A549 (cell line): ENCODE measurements around the gene LAT. TPM values are rescaled to one million over a fixed set of nuclear protein-coding genes. Genes with fewer than 3 reads are reported as not detected.

ENCODE experiments used
- ATAC-seq, 2 experiments: fragments of 200-7000 bp in 1 of 2; fragments of >200 bp in 1 of 2; cut with Nextera tagmentation in 1 of 2; cut with Tn5 transposase in 1 of 2; 3 replicates each; pipeline versions ENCODE4 v1.8.0 to v1.9.1; 2018 to 2020; ENCODE audit warnings: mild to moderate bottlenecking in 1 of 2, moderate library complexity in 1 of 2
- CTCF ChIA-PET: fragments of 300-600 bp; sonication (Branson Sonifier 250); formaldehyde crosslinking; extraction: SDS; loops from one replicate; lab custom pipeline; 2021; ENCODE audit warnings: antibody characterized with exemption, inconsistent platforms; lab: Yijun Ruan, JAX
- POLR2A ChIA-PET: fragments of 350-600 bp; formaldehyde crosslinking; extraction: SDS; loops from one replicate; lab custom pipeline; 2021; ENCODE audit warnings: antibody characterized with exemption, inconsistent platforms; lab: Yijun Ruan, JAX
- DNase-seq, 2 experiments: peaks; one replicate each; pipeline versions ENCODE4 v3.0.0 to v3.0.0-alpha.2; 2011 to 2016; ENCODE audit warnings: low read depth in 1 of 2, low spot score in 1 of 2
- FAIRE-seq: peaks from 2 replicates; lab custom pipeline; 2011; peaks lifted over from hg19 to GRCh38; lab: Jason Lieb, UNC
- H3K27ac ChIP-seq, 2 experiments: fragments of >200 bp; sonication (Bioruptor Twin); formaldehyde crosslinking; 3 replicates each; pipeline ENCODE4 v1.5.1; 2016 to 2017
- H3K4me1 ChIP-seq: fragments of >200 bp; sonication (Bioruptor Twin); formaldehyde crosslinking; 3 replicates; pipeline ENCODE4 v1.6.1; 2016
- H3K4me2 ChIP-seq: fragments of >200 bp; sonication (Bioruptor Twin); formaldehyde crosslinking; 3 replicates; pipeline ENCODE4 v1.6.1; 2016
- H3K4me3 ChIP-seq: fragments of >200 bp; sonication (Bioruptor Twin); formaldehyde crosslinking; 3 replicates; pipeline ENCODE4 v1.5.1; 2016
- H3K9me3 ChIP-seq: fragments of >200 bp; sonication (Bioruptor Twin); formaldehyde crosslinking; 3 replicates; pipeline ENCODE4 v1.6.1; 2016
- EHMT2 ChIP-seq: fragments of 200-600 bp; sonication (generic); IDR thresholded peaks from 2 replicates; pipeline ENCODE4 v1.6.1; 2016; ENCODE audit warnings: antibody characterized with exemption, low read depth, mild to moderate bottlenecking, moderate library complexity
- FOSL2 ChIP-seq, 2 experiments: fragments of 450-650 bp in 1 of 2; fragments of >200 bp in 1 of 2; sonication (Bioruptor Twin) in 1 of 2; formaldehyde crosslinking; IDR thresholded peaks; 2 replicates each; pipeline versions ENCODE4 v1.5.0 to v1.6.1; 2016 to 2020; ENCODE audit warnings: mild to moderate bottlenecking in 1 of 2, moderate library complexity in 1 of 2
- FOXS1 ChIP-seq: fragments of 250-450 bp; sonication (Bioruptor Pico); IDR thresholded peaks from 2 replicates; pipeline ENCODE4 v1.5.0; 2020; ENCODE audit warnings: mild to moderate bottlenecking, moderate library complexity
- HOXA7 ChIP-seq: fragments of 250-450 bp; sonication (Bioruptor Pico); IDR thresholded peaks from 2 replicates; pipeline ENCODE4 v1.5.0; 2020; ENCODE audit warnings: mild to moderate bottlenecking, moderate library complexity
- HOXB5 ChIP-seq: fragments of 250-450 bp; sonication (Bioruptor Pico); IDR thresholded peaks from 2 replicates; pipeline ENCODE4 v1.5.0; 2020; ENCODE audit warnings: mild to moderate bottlenecking, moderate library complexity
- JUN ChIP-seq, 2 experiments: fragments of >200 bp; sonication (Bioruptor Twin); formaldehyde crosslinking; IDR thresholded peaks; 2 replicates in 1 of 2; 3 replicates in 1 of 2; pipeline ENCODE4 v1.6.1; 2016 to 2017
- JUNB ChIP-seq: fragments of >200 bp; sonication (Bioruptor Twin); formaldehyde crosslinking; IDR thresholded peaks from 2 replicates; pipeline ENCODE4 v1.6.1; 2016
- KDM1A ChIP-seq: fragments of 200-600 bp; sonication (generic); IDR thresholded peaks from 2 replicates; pipeline ENCODE4 v1.6.1; 2016; ENCODE audit warnings: low read depth, mild to moderate bottlenecking
- KDM5A ChIP-seq: fragments of 200-600 bp; sonication (generic); IDR thresholded peaks from 2 replicates; pipeline ENCODE4 v1.6.1; 2016; ENCODE audit warnings: antibody characterized with exemption, mild to moderate bottlenecking
- MYC ChIP-seq: IDR thresholded peaks from 2 replicates; pipeline ENCODE4 v1.6.1; 2012; ENCODE audit warnings: mild to moderate bottlenecking, inconsistent platforms, low read length, improper control_type of control experiment, borderline replicate concordance
- NPAS2 ChIP-seq: fragments of 250-450 bp; sonication (Bioruptor Pico); IDR thresholded peaks from 2 replicates; pipeline ENCODE4 v1.8.0; 2022; ENCODE audit warnings: mild to moderate bottlenecking, moderate library complexity, borderline replicate concordance
- PHF8 ChIP-seq: fragments of 200-600 bp; sonication (generic); IDR thresholded peaks from 2 replicates; pipeline ENCODE4 v1.6.1; 2016; ENCODE audit warnings: low read depth, mild to moderate bottlenecking, antibody characterized with exemption, moderate library complexity, borderline replicate concordance
- RAD21 ChIP-seq, 2 experiments: fragments of >200 bp in 1 of 2; sonication (Bioruptor Twin) in 1 of 2; formaldehyde crosslinking in 1 of 2; IDR thresholded peaks in 1 of 2; conservative IDR thresholded peaks in 1 of 2; 2 replicates in 1 of 2; 3 replicates in 1 of 2; pipeline ENCODE4 v1.6.1; 2012 to 2018; ENCODE audit warnings: inconsistent platforms in 1 of 2
- RFX5 ChIP-seq: fragments of 450-650 bp; IDR thresholded peaks from 2 replicates; pipeline ENCODE4 v1.7.1; 2014; ENCODE audit warnings: antibody characterized with exemption, mild to moderate bottlenecking, moderate library complexity
- SREBF2 ChIP-seq: fragments of 450-650 bp; IDR thresholded peaks from 2 replicates; pipeline ENCODE4 v1.6.1; 2014; ENCODE audit warnings: mild to moderate bottlenecking, moderate library complexity
- TFCP2L1 ChIP-seq: fragments of 250-450 bp; sonication (Bioruptor Pico); IDR thresholded peaks from 2 replicates; pipeline ENCODE4 v1.5.0; 2021; ENCODE audit warnings: mild to moderate bottlenecking
- ZSCAN20 ChIP-seq: fragments of 250-450 bp; sonication (Bioruptor Pico); IDR thresholded peaks from 2 replicates; pipeline ENCODE4 v1.8.0; 2022; ENCODE audit warnings: mild to moderate bottlenecking, moderate library complexity
- WGBS: methylation state at CpG from one replicate; pipeline ENCODE4 v1.1.6; 2017; ENCODE audit errors: missing lambda C conversion rate; 5-methylcytosine and 5-hydroxymethylcytosine counted together
- polyA plus RNA-seq, 4 experiments: library from polyadenylated mRNA; depleted of rRNA in 3 of 4; stranded (reverse); fragments of >200 nt; fragmentation: RNase III in 1 of 4; extraction: RNeasy Plus Mini Kit Qiagen cat#74134 plus additional on column Dnase treatment in 1 of 4; gene quantifications; 2 replicates in 3 of 4; 3 replicates in 1 of 4; pipeline ENCODE4 v1.2.3, GENCODE V29; 2011 to 2017
- TF ChIP-seq, protein P1 (sequence below): fragments of 250-450 bp; sonication (Bioruptor Pico); IDR thresholded peaks from 2 replicates; pipeline ENCODE4 v1.5.0; 2020; ENCODE audit warnings: low read depth, mild to moderate bottlenecking, moderate library complexity
- TF ChIP-seq, protein P2 (sequence below): IDR thresholded peaks from 2 replicates; pipeline ENCODE4 v1.6.1; 2012
- TF ChIP-seq, protein P3 (sequence below): fragments of >200 bp; sonication (Bioruptor Twin); formaldehyde crosslinking; IDR thresholded peaks from 3 replicates; pipeline ENCODE4 v1.5.1; 2016
- TF ChIP-seq, protein P4 (sequence below): IDR thresholded peaks from 2 replicates; pipeline ENCODE4 v1.6.1; 2012
- TF ChIP-seq, protein P5 (sequence below): fragments of 200-600 bp; sonication (generic); IDR thresholded peaks from 2 replicates; pipeline ENCODE4 v1.6.1; 2016; ENCODE audit warnings: antibody characterized with exemption, mild to moderate bottlenecking, moderate library complexity
- TF ChIP-seq, protein P6 (sequence below): fragments of >200 bp; sonication (Bioruptor Twin); formaldehyde crosslinking; IDR thresholded peaks from 2 replicates; pipeline ENCODE4 v1.6.1; 2016

The LAT gene
- polyA plus RNA-seq, 2 of the 4 experiments (the other 2 are of a cell fraction), result 0.85 to 3.3 TPM

DNA sequence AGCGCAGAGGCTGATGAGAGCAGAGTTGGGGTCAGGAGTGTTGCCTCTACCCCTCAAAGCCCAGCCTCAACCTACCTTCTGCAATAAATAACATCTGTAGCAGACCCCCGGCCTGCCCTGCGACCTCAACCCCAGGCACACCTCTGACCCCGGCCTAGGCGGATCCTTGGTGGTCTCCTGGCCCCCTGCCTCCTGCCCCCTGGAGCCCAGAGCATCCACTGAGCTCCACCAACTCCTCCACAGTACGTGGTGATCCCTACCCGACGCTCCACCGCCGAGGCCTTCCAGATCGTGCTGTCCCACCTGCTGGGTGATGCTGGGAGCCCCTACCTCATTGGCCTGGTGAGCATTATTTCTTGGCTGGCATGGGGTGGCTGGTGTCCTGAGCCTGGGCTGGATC lies 1.9 kb upstream of the LAT start (continued):
- TF ChIP-seq, protein P1, sequence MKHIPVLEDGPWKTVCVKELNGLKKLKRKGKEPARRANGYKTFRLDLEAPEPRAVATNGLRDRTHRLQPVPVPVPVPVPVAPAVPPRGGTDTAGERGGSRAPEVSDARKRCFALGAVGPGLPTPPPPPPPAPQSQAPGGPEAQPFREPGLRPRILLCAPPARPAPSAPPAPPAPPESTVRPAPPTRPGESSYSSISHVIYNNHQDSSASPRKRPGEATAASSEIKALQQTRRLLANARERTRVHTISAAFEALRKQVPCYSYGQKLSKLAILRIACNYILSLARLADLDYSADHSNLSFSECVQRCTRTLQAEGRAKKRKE, result no peak
- TF ChIP-seq NPAS2 (CRISPR knock-in tag), result no peak
- TF ChIP-seq, all 56 proteins: peak for 0

DNA sequence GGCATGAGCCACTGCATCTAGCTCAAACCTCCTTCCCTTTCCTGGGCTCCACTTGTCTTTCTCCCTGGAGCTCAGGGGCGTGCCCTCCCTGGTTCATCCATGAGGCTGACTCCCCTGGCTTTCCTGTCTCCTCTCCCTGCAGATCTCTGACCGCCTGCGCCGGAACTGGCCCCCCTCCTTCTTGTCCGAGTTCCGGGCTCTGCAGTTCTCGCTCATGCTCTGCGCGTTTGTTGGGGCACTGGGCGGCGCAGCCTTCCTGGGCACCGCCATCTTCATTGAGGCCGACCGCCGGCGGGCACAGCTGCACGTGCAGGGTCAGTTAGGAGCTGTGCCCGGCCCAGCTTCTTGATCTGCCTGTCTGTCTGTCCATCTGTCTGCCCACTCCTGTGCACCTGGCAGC lies 1.2 kb upstream of the LAT start:
- ChIA-PET CTCF (interaction anchor here (0.6 to 1.4 kb wide), 4 partner anchors 10 to 39 kb away, joined by 3 to 4 read pairs (median 4); partner anchors contain the start of gene SPNS1), POLR2A (interaction anchor here (0.5 to 2.2 kb wide), 2 partner anchors 10 to 172 kb away, joined by 5 to 7 read pairs; no protein-coding TSS in a partner anchor)
- H3K4me1 ChIP-seq, result peaks cover 15% of the 10 kb centered on the region; the same call in 2 of the 3 replicates
- no peak for ATAC-seq
- no peak for FAIRE-seq
- no peak for DNase-seq
- H3K27ac ChIP-seq, result peak overlapping the region in 1 of 2 experiments; percentile 78; a peak in 2 of 6 replicates
- TF ChIP-seq RFX5, result no peak
- no peak for TF ChIP-seq ZSCAN20 (CRISPR knock-in tag)
- TF ChIP-seq, protein P2, sequence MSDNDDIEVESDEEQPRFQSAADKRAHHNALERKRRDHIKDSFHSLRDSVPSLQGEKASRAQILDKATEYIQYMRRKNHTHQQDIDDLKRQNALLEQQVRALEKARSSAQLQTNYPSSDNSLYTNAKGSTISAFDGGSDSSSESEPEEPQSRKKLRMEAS, result no peak
- TF ChIP-seq RAD21 (conservative IDR thresholded peaks at IDR 0.05 in 1 of 2, IDR thresholded peaks at IDR 0.05 in 1 of 2), result no peak
- no peak for TF ChIP-seq MYC
- TF ChIP-seq KDM1A, result no peak
- TF ChIP-seq EHMT2, result no peak
- TF ChIP-seq JUNB, result no peak
- TF ChIP-seq, protein P3, sequence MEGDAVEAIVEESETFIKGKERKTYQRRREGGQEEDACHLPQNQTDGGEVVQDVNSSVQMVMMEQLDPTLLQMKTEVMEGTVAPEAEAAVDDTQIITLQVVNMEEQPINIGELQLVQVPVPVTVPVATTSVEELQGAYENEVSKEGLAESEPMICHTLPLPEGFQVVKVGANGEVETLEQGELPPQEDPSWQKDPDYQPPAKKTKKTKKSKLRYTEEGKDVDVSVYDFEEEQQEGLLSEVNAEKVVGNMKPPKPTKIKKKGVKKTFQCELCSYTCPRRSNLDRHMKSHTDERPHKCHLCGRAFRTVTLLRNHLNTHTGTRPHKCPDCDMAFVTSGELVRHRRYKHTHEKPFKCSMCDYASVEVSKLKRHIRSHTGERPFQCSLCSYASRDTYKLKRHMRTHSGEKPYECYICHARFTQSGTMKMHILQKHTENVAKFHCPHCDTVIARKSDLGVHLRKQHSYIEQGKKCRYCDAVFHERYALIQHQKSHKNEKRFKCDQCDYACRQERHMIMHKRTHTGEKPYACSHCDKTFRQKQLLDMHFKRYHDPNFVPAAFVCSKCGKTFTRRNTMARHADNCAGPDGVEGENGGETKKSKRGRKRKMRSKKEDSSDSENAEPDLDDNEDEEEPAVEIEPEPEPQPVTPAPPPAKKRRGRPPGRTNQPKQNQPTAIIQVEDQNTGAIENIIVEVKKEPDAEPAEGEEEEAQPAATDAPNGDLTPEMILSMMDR, result no peak
- H3K4me2 ChIP-seq, result no peak overlapping the region
- 91% methylated on average over 14 of the region's 18 CpGs for WGBS
- H3K4me3 ChIP-seq, result no peak overlapping the region
- no peaks in the 10 kb centered on the region for H3K9me3 ChIP-seq

DNA sequence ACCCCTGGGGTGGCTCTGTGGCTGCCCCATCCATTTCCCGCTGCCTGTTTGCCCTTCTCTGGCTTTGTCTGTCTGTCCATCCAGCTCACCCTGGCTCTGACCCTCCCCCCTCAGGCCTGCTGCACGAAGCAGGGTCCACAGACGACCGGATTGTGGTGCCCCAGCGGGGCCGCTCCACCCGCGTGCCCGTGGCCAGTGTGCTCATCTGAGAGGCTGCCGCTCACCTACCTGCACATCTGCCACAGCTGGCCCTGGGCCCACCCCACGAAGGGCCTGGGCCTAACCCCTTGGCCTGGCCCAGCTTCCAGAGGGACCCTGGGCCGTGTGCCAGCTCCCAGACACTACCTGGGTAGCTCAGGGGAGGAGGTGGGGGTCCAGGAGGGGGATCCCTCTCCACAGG lies 761 bp upstream of the LAT start:
- peak overlapping the region; percentile 36; the same call in 2 of the 3 replicates for H3K4me2 ChIP-seq
- no peak; a peak in 2 of 6 replicates for ATAC-seq
- H3K4me3 ChIP-seq, result no peak overlapping the region
- CTCF ChIA-PET, result interaction anchor here (0.8 to 3.7 kb wide), 4 partner anchors 10 to 15 kb away, joined by 3 to 15 read pairs (median 4); partner anchors contain the start of gene SPNS1
- H3K27ac ChIP-seq, result peak overlapping the region; percentile 38 to 78; a peak in 4 of 6 replicates
- no peaks in the 10 kb centered on the region for H3K9me3 ChIP-seq
- no peak for FAIRE-seq
- DNase-seq, result no peak
- POLR2A ChIA-PET, result interaction anchor here (2.2 kb wide), 1 partner anchor 10 kb away, joined by 5 read pairs; no protein-coding TSS in a partner anchor
- WGBS, result 76% methylated on average over 9 of the region's 12 CpGs
- peaks cover 15% of the 10 kb centered on the region; the same call in 2 of the 3 replicates for H3K4me1 ChIP-seq
- TF ChIP-seq KDM1A (no peak), HOXA7 (no peak), RAD21 (conservative IDR thresholded peaks at IDR 0.05 in 1 of 2, IDR thresholded peaks at IDR 0.05 in 1 of 2) (no peak), SREBF2 (no peak), FOXS1 (CRISPR knock-in tag) (no peak), HOXB5 (CRISPR knock-in tag) (no peak), KDM5A (no peak), JUN (IDR thresholded peaks at IDR 0.05) (no peak), TFCP2L1 (CRISPR knock-in tag) (no peak), PHF8 (no peak), FOSL2 (IDR thresholded peaks at IDR 0.05) (no peak), FOSL2 (CRISPR knock-in tag; IDR thresholded peaks at IDR 0.05) (no peak)
- TF ChIP-seq, protein P4, sequence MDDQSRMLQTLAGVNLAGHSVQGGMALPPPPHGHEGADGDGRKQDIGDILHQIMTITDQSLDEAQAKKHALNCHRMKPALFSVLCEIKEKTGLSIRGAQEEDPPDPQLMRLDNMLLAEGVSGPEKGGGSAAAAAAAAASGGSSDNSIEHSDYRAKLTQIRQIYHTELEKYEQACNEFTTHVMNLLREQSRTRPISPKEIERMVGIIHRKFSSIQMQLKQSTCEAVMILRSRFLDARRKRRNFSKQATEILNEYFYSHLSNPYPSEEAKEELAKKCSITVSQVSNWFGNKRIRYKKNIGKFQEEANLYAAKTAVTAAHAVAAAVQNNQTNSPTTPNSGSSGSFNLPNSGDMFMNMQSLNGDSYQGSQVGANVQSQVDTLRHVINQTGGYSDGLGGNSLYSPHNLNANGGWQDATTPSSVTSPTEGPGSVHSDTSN, result no peak
- TF ChIP-seq, protein P5, sequence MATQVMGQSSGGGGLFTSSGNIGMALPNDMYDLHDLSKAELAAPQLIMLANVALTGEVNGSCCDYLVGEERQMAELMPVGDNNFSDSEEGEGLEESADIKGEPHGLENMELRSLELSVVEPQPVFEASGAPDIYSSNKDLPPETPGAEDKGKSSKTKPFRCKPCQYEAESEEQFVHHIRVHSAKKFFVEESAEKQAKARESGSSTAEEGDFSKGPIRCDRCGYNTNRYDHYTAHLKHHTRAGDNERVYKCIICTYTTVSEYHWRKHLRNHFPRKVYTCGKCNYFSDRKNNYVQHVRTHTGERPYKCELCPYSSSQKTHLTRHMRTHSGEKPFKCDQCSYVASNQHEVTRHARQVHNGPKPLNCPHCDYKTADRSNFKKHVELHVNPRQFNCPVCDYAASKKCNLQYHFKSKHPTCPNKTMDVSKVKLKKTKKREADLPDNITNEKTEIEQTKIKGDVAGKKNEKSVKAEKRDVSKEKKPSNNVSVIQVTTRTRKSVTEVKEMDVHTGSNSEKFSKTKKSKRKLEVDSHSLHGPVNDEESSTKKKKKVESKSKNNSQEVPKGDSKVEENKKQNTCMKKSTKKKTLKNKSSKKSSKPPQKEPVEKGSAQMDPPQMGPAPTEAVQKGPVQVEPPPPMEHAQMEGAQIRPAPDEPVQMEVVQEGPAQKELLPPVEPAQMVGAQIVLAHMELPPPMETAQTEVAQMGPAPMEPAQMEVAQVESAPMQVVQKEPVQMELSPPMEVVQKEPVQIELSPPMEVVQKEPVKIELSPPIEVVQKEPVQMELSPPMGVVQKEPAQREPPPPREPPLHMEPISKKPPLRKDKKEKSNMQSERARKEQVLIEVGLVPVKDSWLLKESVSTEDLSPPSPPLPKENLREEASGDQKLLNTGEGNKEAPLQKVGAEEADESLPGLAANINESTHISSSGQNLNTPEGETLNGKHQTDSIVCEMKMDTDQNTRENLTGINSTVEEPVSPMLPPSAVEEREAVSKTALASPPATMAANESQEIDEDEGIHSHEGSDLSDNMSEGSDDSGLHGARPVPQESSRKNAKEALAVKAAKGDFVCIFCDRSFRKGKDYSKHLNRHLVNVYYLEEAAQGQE, result no peak
- TF ChIP-seq, protein P6, sequence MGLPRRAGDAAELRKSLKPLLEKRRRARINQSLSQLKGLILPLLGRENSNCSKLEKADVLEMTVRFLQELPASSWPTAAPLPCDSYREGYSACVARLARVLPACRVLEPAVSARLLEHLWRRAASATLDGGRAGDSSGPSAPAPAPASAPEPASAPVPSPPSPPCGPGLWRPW, result no peak
- TF ChIP-seq, protein P3, result no peak
